HG03469 (cell line): ENCODE measurements around the gene CXCL3.

Experiments
- ATAC-seq: cut with Tn5 transposase; IDR thresholded peaks from one replicate; pipeline ENCODE4 v1.9.1; 2021; ENCODE audit warnings: mild to moderate bottlenecking, moderate library complexity, moderate number of reproducible peaks; ENCODE audit not compliant: unreplicated experiment

CXCL3 gene

GRCh38 chr4:74016068-74016467 lies 22.4 kb downstream of the CXCL3 start:
- no peak for ATAC-seq

- no peak for ATAC-seq
Measured at GRCh38 chr4:74015126-74015780, 23.2 kb downstream of the CXCL3 start.

- ATAC-seq, result no peak
Measured at GRCh38 chr4:74014332-74014731, 24.2 kb downstream of the CXCL3 start.

GRCh38 chr4:74013264-74013663 lies 25.2 kb downstream of the CXCL3 start:
- ATAC-seq, result no peak

GRCh38 chr4:74012130-74012529 lies 26.4 kb downstream of the CXCL3 start:
- no peak for ATAC-seq

GRCh38 chr4:74009307-74009706 lies 29.2 kb downstream of the CXCL3 start:
- ATAC-seq, result no peak

GRCh38 chr4:74006009-74006476 lies 32.4 kb downstream of the CXCL3 start:
- no peak for ATAC-seq

- no peak for ATAC-seq
Measured at GRCh38 chr4:74005528-74005927, 33.0 kb downstream of the CXCL3 start.

- no peak for ATAC-seq
Measured at GRCh38 chr4:74004668-74005067, 33.8 kb downstream of the CXCL3 start.

- ATAC-seq, result no peak
Measured at GRCh38 chr4:74000301-74000700, 38.2 kb downstream of the CXCL3 start.

- ATAC-seq, result no peak
Measured at GRCh38 chr4:73998040-73999011, 40.2 kb downstream of the CXCL3 start, which contains the start of gene CXCL5. TSS of gene CXCL5 (minus strand) at chr4:73998677. CDS start at chr4:73998581, 96 bp downstream.

GRCh38 chr4:73992050-73992449 lies 46.4 kb downstream of the CXCL3 start:
- no peak for ATAC-seq

- no peak for ATAC-seq
Measured at GRCh38 chr4:73991742-73992000, 46.8 kb downstream of the CXCL3 start.

- no peak for ATAC-seq
Measured at GRCh38 chr4:73990988-73991741, 47.3 kb downstream of the CXCL3 start.

GRCh38 chr4:73989928-73990327 lies 48.6 kb downstream of the CXCL3 start:
- ATAC-seq, result no peak

- no peak for ATAC-seq
Measured at GRCh38 chr4:73989031-73989430, 49.5 kb downstream of the CXCL3 start.

- no peak for ATAC-seq
Measured at GRCh38 chr4:73988061-73988460, 50.4 kb downstream of the CXCL3 start, which contains the start of gene PPBP. TSS of gene PPBP (minus strand) at chr4:73988190. CDS start at chr4:73988103, 87 bp downstream.
